CD14-positive monocyte (primary cell): ENCODE results near the gene PRORP. TPM values are rescaled to one million over a fixed set of nuclear protein-coding genes. Genes with fewer than 3 reads are reported as not detected.

Experiments used
- DNase-seq, 3 donors: peaks; one replicate each; pipeline ENCODE4 v3.0.0-alpha.2; 2011 to 2022
- H2AFZ ChIP-seq: 2 replicates; pipeline ENCODE4 v1.6.0; 2012; ENCODE audit warnings: mild to moderate bottlenecking, low read depth, low read length, inconsistent platforms; ENCODE audit not compliant: insufficient read depth, poor library complexity, severe bottlenecking
- H3K27ac ChIP-seq, 2 donors: 1 replicate in 1 of 2; 2 replicates in 1 of 2; pipeline ENCODE4 v1.5.1; 2012 to 2013; ENCODE audit warnings: low read length in 2 of 2, control low read depth in 1 of 2, inconsistent platforms in 1 of 2, low read depth in 1 of 2, mild to moderate bottlenecking in 1 of 2
- H3K27me3 ChIP-seq, 2 donors: one replicate each; pipeline versions ENCODE4 v1.6.0 to v1.6.1; 2011 to 2013; ENCODE audit warnings: low read length in 2 of 2; ENCODE audit not compliant: control insufficient read depth in 2 of 2, insufficient read depth in 2 of 2
- H3K36me3 ChIP-seq, 2 donors: replicated peaks in 1 of 2; 1 replicate in 1 of 2; 2 replicates in 1 of 2; pipeline versions ENCODE4 v1.5.1 to v1.6.1; 2012 to 2013; ENCODE audit warnings: low read length in 2 of 2, control low read depth in 1 of 2, inconsistent platforms in 1 of 2, mild to moderate bottlenecking in 1 of 2; ENCODE audit not compliant: insufficient read depth in 2 of 2, control insufficient read depth in 1 of 2
- H3K4me1 ChIP-seq, 2 donors: 1 replicate in 1 of 2; 2 replicates in 1 of 2; pipeline versions ENCODE4 v1.5.1 to v1.6.1; 2012 to 2013; ENCODE audit warnings: low read length in 2 of 2, control low read depth in 1 of 2, inconsistent platforms in 1 of 2, mild to moderate bottlenecking in 1 of 2, moderate library complexity in 1 of 2; ENCODE audit not compliant: insufficient read depth in 2 of 2, control insufficient read depth in 1 of 2
- H3K4me2 ChIP-seq: replicated peaks from 2 replicates; pipeline ENCODE3; 2012; ENCODE audit warnings: low read length, moderate library complexity, mild to moderate bottlenecking; ENCODE audit not compliant: poor library complexity, severe bottlenecking; ENCODE audit errors: extremely low read depth
- H3K4me3 ChIP-seq, 3 experiments: fragments of 200-600 bp in 1 of 3; sonication (generic) in 1 of 3; replicated peaks in 1 of 3; 1 replicate in 2 of 3; 2 replicates in 1 of 3; pipeline ENCODE4 v1.5.1; 2011 to 2013; ENCODE audit warnings: low read length in 3 of 3, mild to moderate bottlenecking in 3 of 3, control low read depth in 2 of 3, low read depth in 2 of 3, inconsistent platforms in 1 of 3, moderate library complexity in 1 of 3
- H3K79me2 ChIP-seq: 2 replicates; pipeline ENCODE4 v1.6.0; 2012; ENCODE audit warnings: mild to moderate bottlenecking, control low read depth, inconsistent platforms, low read length, moderate library complexity; ENCODE audit not compliant: insufficient read depth
- H3K9ac ChIP-seq: 2 replicates; pipeline ENCODE4 v1.6.0; 2017; ENCODE audit warnings: low read length, mild to moderate bottlenecking; ENCODE audit not compliant: insufficient read depth, poor library complexity, severe bottlenecking
- H3K9me3 ChIP-seq, 2 donors: replicated peaks in 1 of 2; 1 replicate in 1 of 2; 2 replicates in 1 of 2; pipeline versions ENCODE4 v1.5.1 to v1.6.1; 2012 to 2013; ENCODE audit warnings: low read length in 2 of 2, control low read depth in 1 of 2; ENCODE audit not compliant: control insufficient read depth in 1 of 2, insufficient read depth in 1 of 2
- H4K20me1 ChIP-seq: 2 replicates; pipeline ENCODE4 v1.6.0; 2012; ENCODE audit warnings: mild to moderate bottlenecking, low read length, control low read depth, moderate library complexity; ENCODE audit not compliant: insufficient read depth
- H3K27ac Mint-ChIP-seq, 7 donors: one replicate each; pipeline ENCODE4 v1.8.0; 2020; ENCODE audit warnings: mild to moderate bottlenecking in 7 of 7, mixed read lengths in 7 of 7, moderate library complexity in 6 of 7, inconsistent platforms in 2 of 7
- H3K27me3 Mint-ChIP-seq, 3 donors: one replicate each; pipeline ENCODE4 v1.8.0; 2021 to 2022; ENCODE audit warnings: low read depth in 3 of 3, mild to moderate bottlenecking in 3 of 3, mixed read lengths in 3 of 3, moderate library complexity in 3 of 3, inconsistent platforms in 1 of 3
- H3K36me3 Mint-ChIP-seq, 2 donors: one replicate each; pipeline ENCODE4 v1.8.0; 2020; ENCODE audit warnings: mixed read lengths in 2 of 2, inconsistent platforms in 1 of 2, mild to moderate bottlenecking in 1 of 2
- H3K4me1 Mint-ChIP-seq: one replicate; pipeline ENCODE4 v1.8.0; 2020; ENCODE audit warnings: mild to moderate bottlenecking, mixed read lengths
- H3K4me3 Mint-ChIP-seq, 2 donors: one replicate each; pipeline ENCODE4 v1.8.0; 2020; ENCODE audit warnings: mild to moderate bottlenecking in 2 of 2, mixed read lengths in 2 of 2, moderate library complexity in 1 of 2
- H3K9me3 Mint-ChIP-seq, 7 donors: one replicate each; pipeline ENCODE4 v1.8.0; 2020 to 2022; ENCODE audit warnings: mixed read lengths in 7 of 7, mild to moderate bottlenecking in 6 of 7, moderate library complexity in 6 of 7, inconsistent platforms in 2 of 7
- WGBS: methylation state at CpG from one replicate; pipeline ENCODE4 v1.1.5; 2013; ENCODE audit warnings: missing lambda C conversion rate; ENCODE audit not compliant: insufficient coverage; 5-methylcytosine and 5-hydroxymethylcytosine counted together
- intact Hi-C, 2 donors: fragments of 100-400 bp; cut with micrococcal nuclease; formaldehyde crosslinking; loops; one replicate each; pipeline versions ENCODE4 v1.15.0 to v1.15.1; 2023
- polyA plus RNA-seq, 3 donors: library from polyadenylated mRNA; depleted of rRNA in 1 of 3; unstranded in 2 of 3; stranded (reverse) in 1 of 3; fragments of 300-500 nt in 2 of 3; fragments of >200 nt in 1 of 3; fragmentation: Illumina TruSeq in 2 of 3; gene quantifications; 1 replicate in 2 of 3; 2 replicates in 1 of 3; pipeline ENCODE4 v1.2.3, GENCODE V29; 2012 to 2021
- TF ChIP-seq, protein P1 (sequence below): fragments of 200-600 bp; IDR thresholded peaks from one replicate; pipeline ENCODE4 v1.8.0; 2022; ENCODE audit warnings: antibody characterized with exemption, mild to moderate bottlenecking

PRORP gene
- polyA plus RNA-seq, 3 donors, result 10.7 to 22.2 (median 17.9) TPM

DNA sequence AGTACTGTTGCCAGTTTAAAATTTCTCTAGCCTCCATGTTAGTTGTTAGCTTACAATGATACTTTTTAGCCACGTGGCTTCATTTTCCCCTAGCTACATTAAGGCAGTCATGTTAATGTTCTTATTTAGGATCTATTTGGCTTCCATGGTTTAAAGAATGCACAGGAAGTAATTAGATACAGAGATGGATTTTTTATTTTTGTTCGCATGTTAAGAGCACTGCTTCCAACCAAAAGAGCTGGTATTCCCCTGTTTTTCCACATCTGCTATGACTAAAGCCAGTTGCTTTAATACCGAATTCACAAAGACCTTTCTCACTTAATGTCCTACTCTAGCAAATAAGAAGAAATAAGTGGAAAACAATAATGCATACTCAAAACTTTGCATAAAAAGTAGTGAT, 45.1 kb downstream of the PRORP start:
- intact Hi-C loops, result no loop called here
- H3K9me3 ChIP-seq, result peaks cover 2 to 5% of the 10 kb centered on the region in 2 donors

More for the DNA sequence above, 45.1 kb downstream of the PRORP start:
- H3K4me3 ChIP-seq, result no peak overlapping the region
- H3K27me3 ChIP-seq, result no peaks in the 10 kb centered on the region
- no peaks in the 10 kb centered on the region for H4K20me1 ChIP-seq
- Mint-ChIP-seq H3K27ac (no peak overlapping the region), H3K36me3 (peaks cover 54 to 63% of the 10 kb centered on the region in 2 donors), H3K27me3 (no peaks in the 10 kb centered on the region), H3K4me3 (no peak overlapping the region), H3K4me1 (no peaks in the 10 kb centered on the region), H3K9me3 (peaks cover 0 to 11% (median 5%) of the 10 kb centered on the region in 7 donors)
- no peak overlapping the region for H2AFZ ChIP-seq
- no CpG with 5 or more reads among the region's 3 CpGs for WGBS
- H3K4me2 ChIP-seq, result no peak overlapping the region
- no peaks in the 10 kb centered on the region for H3K79me2 ChIP-seq
- no peak for DNase-seq
- no peak overlapping the region for H3K9ac ChIP-seq
- TF ChIP-seq, protein P1, sequence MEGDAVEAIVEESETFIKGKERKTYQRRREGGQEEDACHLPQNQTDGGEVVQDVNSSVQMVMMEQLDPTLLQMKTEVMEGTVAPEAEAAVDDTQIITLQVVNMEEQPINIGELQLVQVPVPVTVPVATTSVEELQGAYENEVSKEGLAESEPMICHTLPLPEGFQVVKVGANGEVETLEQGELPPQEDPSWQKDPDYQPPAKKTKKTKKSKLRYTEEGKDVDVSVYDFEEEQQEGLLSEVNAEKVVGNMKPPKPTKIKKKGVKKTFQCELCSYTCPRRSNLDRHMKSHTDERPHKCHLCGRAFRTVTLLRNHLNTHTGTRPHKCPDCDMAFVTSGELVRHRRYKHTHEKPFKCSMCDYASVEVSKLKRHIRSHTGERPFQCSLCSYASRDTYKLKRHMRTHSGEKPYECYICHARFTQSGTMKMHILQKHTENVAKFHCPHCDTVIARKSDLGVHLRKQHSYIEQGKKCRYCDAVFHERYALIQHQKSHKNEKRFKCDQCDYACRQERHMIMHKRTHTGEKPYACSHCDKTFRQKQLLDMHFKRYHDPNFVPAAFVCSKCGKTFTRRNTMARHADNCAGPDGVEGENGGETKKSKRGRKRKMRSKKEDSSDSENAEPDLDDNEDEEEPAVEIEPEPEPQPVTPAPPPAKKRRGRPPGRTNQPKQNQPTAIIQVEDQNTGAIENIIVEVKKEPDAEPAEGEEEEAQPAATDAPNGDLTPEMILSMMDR, result no peak
- H3K36me3 ChIP-seq, result peaks cover 6 to 51% of the 10 kb centered on the region in 2 donors
- no peak overlapping the region for H3K27ac ChIP-seq
- H3K4me1 ChIP-seq, result no peaks in the 10 kb centered on the region

Other genes with a start within 250 kb of the PRORP start
- 10 to 100 TPM in 2 of 3 donors, 1 to 10 TPM in 1; 7.3 to 25.5 (median 12.7) TPM for gene BAZ1A, start 247.2 kb upstream of the PRORP start, polyA plus RNA-seq
- gene SRP54, start 139.6 kb upstream of the PRORP start, polyA plus RNA-seq, result 10 to 100 TPM; 24.9 to 33.6 (median 25.4) TPM
- gene FAM177A1, start 76.3 kb upstream of the PRORP start, polyA plus RNA-seq, result 10 to 100 TPM; 12.5 to 48.1 (median 29.4) TPM
- gene PPP2R3C, start 562 bp upstream of the PRORP start, polyA plus RNA-seq, result 100 to 1,000 TPM in 2 of 3 donors, 10 to 100 TPM in 1; 21.4 to 131 (median 122) TPM
- gene PSMA6, start 169.8 kb downstream of the PRORP start, polyA plus RNA-seq, result 100 to 1,000 TPM; 144 to 572 (median 480) TPM